HepG2 (cell line): ENCODE data around the gene ZNF248. TPM values are rescaled to one million over a fixed set of nuclear protein-coding genes. Genes with fewer than 3 reads are reported as not detected.

Experiments
- ARNTL ChIP-seq: sonication (generic); formaldehyde crosslinking; IDR thresholded peaks from 2 replicates; pipeline ENCODE4 v1.4.0; 2020; ENCODE audit warnings: mild to moderate bottlenecking, missing genetic modification reagents
- CBX2 ChIP-seq, 2 experiments: fragments of 200-600 bp in 1 of 2; sonication (generic); formaldehyde crosslinking in 1 of 2; IDR thresholded peaks; 2 replicates each; pipeline versions ENCODE4 v1.7.0 to v1.8.1; 2018 to 2022; ENCODE audit warnings: low read depth in 2 of 2, low read length in 1 of 2, mild to moderate bottlenecking in 1 of 2, missing genetic modification reagents in 1 of 2
- GMEB1 ChIP-seq: sonication (generic); formaldehyde crosslinking; IDR thresholded peaks from 2 replicates; pipeline ENCODE4 v1.5.1; 2020; ENCODE audit warnings: missing genetic modification reagents, mild to moderate bottlenecking, borderline replicate concordance
- HHEX ChIP-seq: IDR thresholded peaks from 2 replicates; pipeline ENCODE4 v1.6.1; 2016; ENCODE audit warnings: control low read depth
- NFRKB ChIP-seq: fragments of 450-650 bp; IDR thresholded peaks from 2 replicates; pipeline ENCODE4 v1.6.1; 2017
- SKI ChIP-seq: fragments of 450-650 bp; IDR thresholded peaks from one replicate; pipeline ENCODE4 v1.6.1; 2018; ENCODE audit warnings: mild to moderate bottlenecking; ENCODE audit not compliant: partially characterized antibody
- ZNF180 ChIP-seq: sonication (generic); formaldehyde crosslinking; IDR thresholded peaks from 2 replicates; pipeline ENCODE4 v1.4.0; 2020; ENCODE audit warnings: low read depth, missing genetic modification reagents, borderline replicate concordance
- ZNF281 ChIP-seq: sonication (generic); formaldehyde crosslinking; IDR thresholded peaks from 2 replicates; pipeline ENCODE4 v1.4.0; 2020; ENCODE audit warnings: missing genetic modification reagents, borderline replicate concordance
- ZNF451 ChIP-seq: sonication (generic); formaldehyde crosslinking; IDR thresholded peaks from 2 replicates; pipeline ENCODE4 v1.5.0; 2020; ENCODE audit warnings: mild to moderate bottlenecking, missing genetic modification reagents
- ZNF883 ChIP-seq: sonication (generic); formaldehyde crosslinking; IDR thresholded peaks from 2 replicates; pipeline ENCODE4 v1.5.1; 2020; ENCODE audit warnings: mild to moderate bottlenecking, missing genetic modification reagents; ENCODE audit errors: not compliant biosample characterization
- polyA plus RNA-seq, 8 experiments: library from polyadenylated mRNA; depleted of rRNA in 3 of 8; stranded (reverse) in 7 of 8; unstranded in 1 of 8; fragments of >200 nt; fragmentation: Illumina TruSeq in 4 of 8; extraction: Trizol in 4 of 8; gene quantifications; 2 replicates each; pipeline versions ENCODE4 v1.2.1 to v1.2.3, GENCODE V29; 2011 to 2016; ENCODE audit warnings: low read depth in 4 of 8, missing spikeins in 1 of 8, mixed read lengths in 1 of 8; ENCODE audit not compliant: insufficient read depth in 1 of 8
- total RNA-seq, 5 experiments: library from RNA; depleted of rRNA; stranded (reverse); fragments of >200 nt; fragmentation: Illumina TruSeq; extraction: Trizol; gene quantifications; 2 replicates each; pipeline ENCODE4 v1.2.3, GENCODE V29; 2016; ENCODE audit warnings: low read depth in 1 of 5
- TF ChIP-seq, protein P1 (sequence below): sonication (generic); formaldehyde crosslinking; IDR thresholded peaks from 2 replicates; pipeline ENCODE4 v1.5.0; 2020; ENCODE audit warnings: mild to moderate bottlenecking, missing genetic modification reagents, borderline replicate concordance
- TF ChIP-seq, protein P2 (sequence below), 2 experiments: sonication (generic) in 1 of 2; formaldehyde crosslinking in 1 of 2; IDR thresholded peaks; 2 replicates each; pipeline versions ENCODE4 v1.4.0 to v1.6.1; 2016 to 2020; ENCODE audit warnings: borderline replicate concordance in 1 of 2, low read depth in 1 of 2, mild to moderate bottlenecking in 1 of 2, missing genetic modification reagents in 1 of 2

Gene ZNF248
- total and polyA plus RNA-seq, 2 of the 13 experiments (the other 11 are each of a cell fraction or from before 2014, with no cell fraction given): 12.8 to 13.3 TPM

GRCh38 chr10:37857287-37858211 lies at the start of gene ZNF248 (continued):
- TF ChIP-seq, protein P1, sequence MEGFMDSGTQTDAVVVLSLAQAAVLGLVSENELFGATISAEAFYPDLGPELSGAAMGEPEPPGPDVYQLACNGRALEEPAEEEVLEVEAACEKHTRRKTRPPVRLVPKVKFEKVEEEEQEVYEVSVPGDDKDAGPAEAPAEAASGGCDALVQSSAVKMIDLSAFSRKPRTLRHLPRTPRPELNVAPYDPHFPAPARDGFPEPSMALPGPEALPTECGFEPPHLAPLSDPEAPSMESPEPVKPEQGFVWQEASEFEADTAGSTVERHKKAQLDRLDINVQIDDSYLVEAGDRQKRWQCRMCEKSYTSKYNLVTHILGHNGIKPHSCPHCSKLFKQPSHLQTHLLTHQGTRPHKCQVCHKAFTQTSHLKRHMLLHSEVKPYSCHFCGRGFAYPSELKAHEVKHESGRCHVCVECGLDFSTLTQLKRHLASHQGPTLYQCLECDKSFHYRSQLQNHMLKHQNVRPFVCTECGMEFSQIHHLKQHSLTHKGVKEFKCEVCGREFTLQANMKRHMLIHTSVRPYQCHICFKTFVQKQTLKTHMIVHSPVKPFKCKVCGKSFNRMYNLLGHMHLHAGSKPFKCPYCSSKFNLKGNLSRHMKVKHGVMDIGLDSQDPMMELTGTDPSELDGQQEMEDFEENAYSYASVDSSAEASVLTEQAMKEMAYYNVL: peak; percentile 85
- TF ChIP-seq ARNTL (CRISPR knock-in tag) (peak; percentile 87), ZNF451 (CRISPR knock-in tag) (peak; percentile 83), HHEX (no peak), CBX2 (IDR thresholded peaks at IDR 0.05; ENCODE audit: low read depth, low read length) (no peak), CBX2 (CRISPR knock-in tag; IDR thresholded peaks at IDR 0.05; ENCODE audit: low read depth) (0 out of 2 replicates have a peak, but pooled peaks have one; percentile 74), ZNF180 (no peak), ZNF883 (CRISPR knock-in tag) (peak; percentile 85), SKI (no peak), GMEB1 (CRISPR knock-in tag) (peak; percentile 98), NFRKB (no peak), ZNF281 (CRISPR knock-in tag) (peak; percentile 48; the same call in 1 of the 2 replicates)
- TF ChIP-seq, protein P2, sequence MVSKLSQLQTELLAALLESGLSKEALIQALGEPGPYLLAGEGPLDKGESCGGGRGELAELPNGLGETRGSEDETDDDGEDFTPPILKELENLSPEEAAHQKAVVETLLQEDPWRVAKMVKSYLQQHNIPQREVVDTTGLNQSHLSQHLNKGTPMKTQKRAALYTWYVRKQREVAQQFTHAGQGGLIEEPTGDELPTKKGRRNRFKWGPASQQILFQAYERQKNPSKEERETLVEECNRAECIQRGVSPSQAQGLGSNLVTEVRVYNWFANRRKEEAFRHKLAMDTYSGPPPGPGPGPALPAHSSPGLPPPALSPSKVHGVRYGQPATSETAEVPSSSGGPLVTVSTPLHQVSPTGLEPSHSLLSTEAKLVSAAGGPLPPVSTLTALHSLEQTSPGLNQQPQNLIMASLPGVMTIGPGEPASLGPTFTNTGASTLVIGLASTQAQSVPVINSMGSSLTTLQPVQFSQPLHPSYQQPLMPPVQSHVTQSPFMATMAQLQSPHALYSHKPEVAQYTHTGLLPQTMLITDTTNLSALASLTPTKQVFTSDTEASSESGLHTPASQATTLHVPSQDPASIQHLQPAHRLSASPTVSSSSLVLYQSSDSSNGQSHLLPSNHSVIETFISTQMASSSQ (IDR thresholded peaks at IDR 0.05; ENCODE audit: low read depth): peak; percentile 15; the same call in 1 of the 2 replicates
- TF ChIP-seq, protein P2 (CRISPR knock-in tag; IDR thresholded peaks at IDR 0.05; ENCODE audit: borderline replicate concordance): peak; percentile 32; the same call in 1 of the 2 replicates
